Effector memory CD4-positive, alpha-beta T cell (primary cell): ENCODE measurements around the gene MED12.
A peak's percentile ranks its signal among the peaks of the same experiment; 100 is the strongest.

Experiments
- DNase-seq, 3 donors: peaks; one replicate each; pipeline ENCODE4 v3.0.0-alpha.2; 2020
- H3K27ac ChIP-seq: 2 replicates; pipeline ENCODE4 v1.7.0; 2013; ENCODE audit warnings: mild to moderate bottlenecking, low read length, moderate library complexity; ENCODE audit not compliant: insufficient read depth, poor library complexity, severe bottlenecking
- H3K27me3 ChIP-seq: replicated peaks from 2 replicates; pipeline ENCODE4 v1.7.0; 2013; ENCODE audit warnings: mild to moderate bottlenecking, low read length; ENCODE audit not compliant: insufficient read depth, control insufficient read depth, poor library complexity, severe bottlenecking
- H3K36me3 ChIP-seq: 2 replicates; pipeline ENCODE4 v1.7.0; 2013; ENCODE audit warnings: mild to moderate bottlenecking, low read length, moderate library complexity; ENCODE audit not compliant: control insufficient read depth, insufficient read depth
- H3K4me1 ChIP-seq: 2 replicates; pipeline ENCODE4 v1.7.0; 2013; ENCODE audit warnings: low read length, mild to moderate bottlenecking; ENCODE audit not compliant: control insufficient read depth, insufficient read depth, poor library complexity, severe bottlenecking
- H3K4me3 ChIP-seq: 2 replicates; pipeline ENCODE4 v1.7.0; 2013; ENCODE audit warnings: low read length, low read depth, mild to moderate bottlenecking; ENCODE audit not compliant: insufficient read depth, poor library complexity, severe bottlenecking
- H3K9me3 ChIP-seq: 2 replicates; pipeline ENCODE4 v1.7.0; 2013; ENCODE audit warnings: mild to moderate bottlenecking, low read length, moderate library complexity; ENCODE audit not compliant: control insufficient read depth

The MED12 gene

DNA sequence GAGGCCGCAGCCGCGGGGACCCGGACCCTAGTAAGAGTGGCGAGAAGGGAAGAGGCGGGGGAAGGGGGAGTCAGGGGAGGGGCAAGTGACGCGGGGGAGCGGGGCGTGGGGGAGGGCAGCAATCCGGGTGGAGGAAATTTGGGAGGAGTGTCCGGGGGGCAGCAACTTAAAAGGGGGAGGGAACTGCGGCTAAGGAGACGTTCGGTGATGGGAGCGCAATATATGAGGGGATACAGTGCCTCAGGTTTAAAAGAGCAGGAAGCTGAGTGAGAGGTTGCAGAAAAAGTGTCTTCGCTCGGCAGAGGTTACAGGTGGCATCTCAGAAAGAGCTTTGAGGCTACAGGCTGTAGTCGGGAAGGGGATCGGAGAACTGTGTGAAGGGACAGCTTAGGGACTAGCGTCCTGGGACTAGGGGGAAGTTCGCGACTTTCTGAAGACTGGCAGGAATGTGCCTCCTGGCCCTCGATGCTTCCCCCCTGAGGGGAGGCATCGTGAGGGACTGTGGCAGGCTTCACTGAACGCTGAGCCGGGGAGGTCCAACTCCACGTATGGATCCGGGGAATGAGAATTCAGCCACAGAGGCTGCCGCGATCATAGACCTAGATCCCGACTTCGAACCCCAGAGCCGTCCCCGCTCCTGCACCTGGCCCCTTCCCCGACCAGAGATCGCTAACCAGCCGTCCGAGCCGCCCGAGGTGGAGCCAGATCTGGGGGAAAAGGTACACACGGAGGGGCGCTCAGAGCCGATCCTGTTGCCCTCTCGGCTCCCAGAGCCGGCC is 22.2 kb upstream of the MED12 start:
- Histone ChIP-seq H3K27me3 (no peaks in the 10 kb centered on the region), H3K9me3 (no peaks in the 10 kb centered on the region), H3K4me1 (peaks cover 17% of the 10 kb centered on the region), H3K36me3 (no peaks in the 10 kb centered on the region), H3K4me3 (peak overlapping the region; percentile 66), H3K27ac (peak overlapping the region; percentile 75)
- peak in 1 of 3 donors; percentile 61 for DNase-seq

DNA sequence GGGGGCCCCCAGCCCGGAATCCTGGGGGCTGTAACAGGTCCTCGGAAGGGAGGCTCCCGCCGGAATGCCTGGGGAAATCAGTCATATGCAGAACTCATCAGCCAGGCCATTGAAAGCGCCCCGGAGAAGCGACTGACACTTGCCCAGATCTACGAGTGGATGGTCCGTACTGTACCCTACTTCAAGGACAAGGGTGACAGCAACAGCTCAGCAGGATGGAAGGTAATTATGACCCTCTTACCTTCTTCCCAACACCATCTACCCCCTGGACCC is 21.7 kb upstream of the MED12 start:
- Histone ChIP-seq H3K36me3 (no peaks in the 10 kb centered on the region), H3K4me1 (peaks cover 17% of the 10 kb centered on the region), H3K9me3 (no peaks in the 10 kb centered on the region), H3K27ac (peak overlapping the region; percentile 75), H3K4me3 (peak overlapping the region; percentile 66), H3K27me3 (no peaks in the 10 kb centered on the region)
- no peak for DNase-seq

DNA sequence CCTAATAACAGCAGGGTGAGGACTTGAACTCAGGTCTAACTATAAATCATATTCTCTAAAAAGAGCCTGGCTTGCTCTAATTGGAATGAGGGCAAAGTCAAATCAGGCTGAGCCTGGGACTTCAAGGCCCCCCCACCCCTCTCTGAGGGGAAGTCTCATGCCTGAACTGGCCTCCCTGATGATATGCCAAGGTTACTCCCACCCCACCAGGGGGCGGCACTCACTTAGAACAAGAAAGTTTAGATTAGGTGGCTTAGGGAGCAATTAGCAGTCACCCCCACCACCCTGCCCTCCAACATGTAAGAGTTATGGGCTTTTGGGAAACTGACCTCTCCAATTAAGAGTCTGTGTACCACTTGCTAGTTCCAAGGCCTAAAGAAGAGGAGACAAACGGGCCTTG is 20.1 kb upstream of the MED12 start:
- peak; percentile 61 to 69 (median 65) for DNase-seq
- no peaks in the 10 kb centered on the region for H3K36me3 ChIP-seq
- peak overlapping the region; percentile 32 for H3K27ac ChIP-seq
- H3K4me3 ChIP-seq: no peak overlapping the region
- no peaks in the 10 kb centered on the region for H3K27me3 ChIP-seq
- no peaks in the 10 kb centered on the region for H3K9me3 ChIP-seq
- peaks cover 26% of the 10 kb centered on the region for H3K4me1 ChIP-seq

DNA sequence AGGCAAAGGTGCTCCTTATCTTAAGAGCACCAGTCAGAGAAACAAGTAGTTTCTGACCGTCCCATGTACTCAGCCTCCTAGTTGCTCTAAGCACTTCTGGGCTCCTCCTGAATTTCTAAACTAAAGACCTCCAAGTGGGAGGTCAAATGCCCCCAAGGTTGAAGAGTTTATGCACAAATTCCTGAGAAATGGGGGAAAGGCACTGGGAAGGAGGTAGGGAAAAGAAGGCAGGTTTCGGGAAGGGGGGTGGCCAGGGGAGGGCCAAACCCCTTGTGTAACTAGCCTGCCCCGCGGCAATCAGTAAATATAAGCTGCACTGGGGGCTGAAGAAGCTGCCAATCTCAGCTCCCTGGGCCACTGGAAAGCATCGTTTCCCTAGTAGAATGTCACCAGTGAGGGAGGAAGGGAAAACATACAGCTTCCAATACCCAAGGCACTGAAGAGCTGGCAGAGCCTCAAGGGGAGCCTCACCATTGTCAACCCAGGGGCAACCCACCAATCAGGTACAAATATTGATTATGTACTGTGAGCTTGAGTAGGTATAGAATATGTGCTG is 19.4 kb upstream of the MED12 start:
- Histone ChIP-seq H3K4me3 (no peak overlapping the region), H3K36me3 (no peaks in the 10 kb centered on the region), H3K4me1 (peaks cover 34% of the 10 kb centered on the region), H3K9me3 (no peaks in the 10 kb centered on the region), H3K27me3 (no peaks in the 10 kb centered on the region), H3K27ac (no peak overlapping the region)
- DNase-seq: no peak

DNA sequence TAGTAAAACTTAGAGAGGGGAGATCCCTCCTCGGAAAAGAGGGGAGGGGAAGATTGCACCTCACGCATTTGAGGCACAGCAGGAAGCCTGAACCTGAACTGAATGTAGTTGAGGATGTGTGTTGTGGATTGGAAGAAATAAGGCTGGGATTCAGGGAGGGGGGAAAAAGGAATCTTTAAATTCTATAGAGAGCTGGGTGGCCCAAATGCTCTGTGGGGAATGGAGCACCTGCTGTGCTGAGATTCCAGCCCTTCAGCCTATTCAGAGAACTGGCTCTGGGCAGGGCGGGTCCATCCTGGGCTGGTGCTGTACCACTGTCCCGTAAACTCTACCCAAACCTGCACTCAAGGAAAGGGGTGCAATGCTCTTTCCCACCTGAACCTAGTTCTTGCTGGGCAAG is 18.7 kb upstream of the MED12 start:
- Histone ChIP-seq H3K27ac (no peak overlapping the region), H3K36me3 (no peaks in the 10 kb centered on the region), H3K4me3 (no peak overlapping the region), H3K9me3 (no peaks in the 10 kb centered on the region), H3K4me1 (peaks cover 41% of the 10 kb centered on the region), H3K27me3 (no peaks in the 10 kb centered on the region)
- no peak for DNase-seq

DNA sequence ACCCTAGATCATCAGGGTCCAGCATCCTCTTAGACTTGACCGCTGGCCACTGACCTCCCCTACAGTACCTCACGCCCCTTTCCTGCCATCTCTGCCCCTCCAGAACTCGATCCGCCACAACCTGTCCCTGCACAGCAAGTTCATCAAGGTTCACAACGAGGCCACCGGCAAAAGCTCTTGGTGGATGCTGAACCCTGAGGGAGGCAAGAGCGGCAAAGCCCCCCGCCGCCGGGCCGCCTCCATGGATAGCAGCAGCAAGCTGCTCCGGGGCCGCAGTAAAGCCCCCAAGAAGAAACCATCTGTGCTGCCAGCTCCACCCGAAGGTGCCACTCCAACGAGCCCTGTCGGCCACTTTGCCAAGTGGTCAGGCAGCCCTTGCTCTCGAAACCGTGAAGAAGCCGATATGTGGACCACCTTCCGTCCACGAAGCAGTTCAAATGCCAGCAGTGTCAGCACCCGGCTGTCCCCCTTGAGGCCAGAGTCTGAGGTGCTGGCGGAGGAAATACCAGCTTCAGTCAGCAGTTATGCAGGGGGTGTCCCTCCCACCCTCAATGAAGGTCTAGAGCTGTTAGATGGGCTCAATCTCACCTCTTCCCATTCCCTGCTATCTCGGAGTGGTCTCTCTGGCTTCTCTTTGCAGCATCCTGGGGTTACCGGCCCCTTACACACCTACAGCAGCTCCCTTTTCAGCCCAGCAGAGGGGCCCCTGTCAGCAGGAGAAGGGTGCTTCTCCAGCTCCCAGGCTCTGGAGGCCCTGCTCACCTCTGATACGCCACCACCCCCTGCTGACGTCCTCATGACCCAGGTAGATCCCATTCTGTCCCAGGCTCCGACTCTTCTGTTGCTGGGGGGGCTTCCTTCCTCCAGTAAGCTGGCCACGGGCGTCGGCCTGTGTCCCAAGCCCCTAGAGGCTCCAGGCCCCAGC is 17.6 kb upstream of the MED12 start:
- no peaks in the 10 kb centered on the region for H3K27me3 ChIP-seq
- no peak overlapping the region for H3K27ac ChIP-seq
- H3K4me1 ChIP-seq: peaks cover 47% of the 10 kb centered on the region
- H3K9me3 ChIP-seq: no peaks in the 10 kb centered on the region
- H3K4me3 ChIP-seq: no peak overlapping the region
- DNase-seq: no peak
- H3K36me3 ChIP-seq: no peaks in the 10 kb centered on the region

DNA sequence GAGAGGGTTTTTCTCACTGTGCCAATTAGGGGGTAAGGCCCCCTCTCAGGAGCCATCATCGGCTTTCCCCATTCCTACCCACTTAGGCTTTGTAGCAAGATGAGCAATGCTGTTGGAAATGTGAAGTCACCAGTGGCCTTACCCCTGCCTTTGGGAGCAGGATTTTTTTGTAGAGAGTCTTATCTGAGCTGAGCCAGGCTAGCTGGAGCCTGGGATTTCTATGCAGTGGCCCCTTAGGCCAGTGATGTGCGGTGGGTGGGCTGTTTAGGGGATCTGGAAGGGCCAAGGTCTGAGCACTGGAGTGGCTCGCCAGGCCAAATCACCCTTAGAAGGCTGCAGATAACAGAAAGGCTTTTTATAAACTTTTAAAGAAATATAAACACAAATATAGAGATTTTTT is 16.1 kb upstream of the MED12 start:
- no peak for DNase-seq

DNA sequence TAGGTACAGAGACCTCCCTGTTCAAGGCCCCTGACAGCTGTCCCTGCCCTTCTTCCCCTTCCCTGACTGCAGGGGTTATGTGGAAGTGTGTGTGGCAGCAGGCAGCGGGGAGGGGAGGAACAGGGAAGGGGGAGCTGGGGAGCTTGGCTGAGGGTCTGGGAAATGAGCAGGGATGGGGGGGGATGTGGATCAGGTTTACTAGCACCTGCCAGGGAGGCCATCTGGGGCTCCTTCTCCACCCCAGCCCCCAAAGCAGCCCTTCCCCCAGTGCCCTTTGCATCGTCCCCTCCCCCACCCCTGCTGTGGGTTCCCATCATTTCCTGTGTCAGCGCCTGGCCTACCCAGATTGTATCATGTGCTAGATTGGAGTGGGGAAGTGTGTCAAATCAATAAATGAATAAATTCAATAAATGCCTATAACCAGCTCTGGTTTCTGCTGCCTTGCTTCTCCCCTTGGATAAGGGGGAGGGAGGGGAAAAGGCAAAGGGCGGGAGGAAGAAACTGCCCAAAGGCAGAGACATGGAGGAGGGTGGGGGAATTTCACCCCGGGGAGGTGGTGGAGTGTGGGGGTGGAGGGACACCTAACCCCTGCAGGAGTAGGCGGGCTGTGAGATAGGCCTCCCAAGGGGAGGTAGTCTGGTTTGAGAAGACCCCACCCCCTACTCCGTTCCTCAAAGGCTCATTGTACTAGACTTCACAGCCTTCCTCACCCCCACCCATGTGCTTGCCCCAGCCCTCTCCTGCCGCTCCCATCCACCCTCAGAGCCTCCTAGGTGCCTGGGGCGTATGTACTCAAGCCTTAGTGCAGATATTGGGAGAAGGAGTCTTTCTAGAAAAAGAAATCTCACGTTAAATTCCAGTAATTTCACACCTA is 15.0 kb upstream of the MED12 start:
- Histone ChIP-seq H3K9me3 (no peaks in the 10 kb centered on the region), H3K36me3 (peaks cover 7% of the 10 kb centered on the region), H3K4me3 (peak overlapping the region; percentile 29), H3K27me3 (no peaks in the 10 kb centered on the region), H3K4me1 (peaks cover 56% of the 10 kb centered on the region), H3K27ac (peak overlapping the region; percentile 73)
- peak; percentile 25 to 51 (median 39) for DNase-seq

More for the DNA sequence above, 16.1 kb upstream of the MED12 start:
- no peaks in the 10 kb centered on the region for H3K9me3 ChIP-seq
- H3K27me3 ChIP-seq: no peaks in the 10 kb centered on the region
- H3K4me3 ChIP-seq: no peak overlapping the region
- H3K27ac ChIP-seq: peak overlapping the region; percentile 73
- peaks cover 49% of the 10 kb centered on the region for H3K4me1 ChIP-seq
- no peaks in the 10 kb centered on the region for H3K36me3 ChIP-seq

DNA sequence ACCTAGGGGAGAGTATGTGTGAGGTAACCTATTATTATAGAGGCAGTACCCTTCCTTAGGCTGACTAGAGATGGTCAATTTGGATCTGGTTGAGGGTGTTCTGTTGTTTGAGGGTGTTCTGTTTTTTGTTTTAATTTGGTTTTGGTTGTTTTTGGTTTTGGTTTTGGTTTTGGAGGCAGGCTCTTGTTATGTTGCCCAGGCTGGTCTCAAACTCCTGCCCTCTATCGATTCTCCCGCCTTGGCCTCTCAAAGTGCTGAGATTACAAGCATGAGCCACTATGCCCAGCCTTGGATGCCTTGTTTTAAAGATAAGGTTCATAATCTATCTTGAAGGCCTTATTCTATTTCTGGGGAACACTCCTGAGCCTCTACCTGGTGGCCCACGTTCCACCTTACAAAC is 12.8 kb upstream of the MED12 start:
- H3K4me3 ChIP-seq: no peak overlapping the region
- H3K4me1 ChIP-seq: peaks cover 61% of the 10 kb centered on the region
- no peak for DNase-seq
- peaks cover 13% of the 10 kb centered on the region for H3K36me3 ChIP-seq
- no peaks in the 10 kb centered on the region for H3K27me3 ChIP-seq
- peak overlapping the region; percentile 60 for H3K27ac ChIP-seq
- H3K9me3 ChIP-seq: no peaks in the 10 kb centered on the region
